ENCODE data around the gene MRPL34. TPM values are rescaled to one million over a fixed set of nuclear protein-coding genes. Genes with fewer than 3 reads are reported as not detected.

The MRPL34 gene
- total and polyA plus RNA-seq, 9 of the 15 experiments (the other 6 are each of a cell fraction or from before 2014, with no cell fraction given): 11.5 to 256 (median 72.5) TPM

DNA sequence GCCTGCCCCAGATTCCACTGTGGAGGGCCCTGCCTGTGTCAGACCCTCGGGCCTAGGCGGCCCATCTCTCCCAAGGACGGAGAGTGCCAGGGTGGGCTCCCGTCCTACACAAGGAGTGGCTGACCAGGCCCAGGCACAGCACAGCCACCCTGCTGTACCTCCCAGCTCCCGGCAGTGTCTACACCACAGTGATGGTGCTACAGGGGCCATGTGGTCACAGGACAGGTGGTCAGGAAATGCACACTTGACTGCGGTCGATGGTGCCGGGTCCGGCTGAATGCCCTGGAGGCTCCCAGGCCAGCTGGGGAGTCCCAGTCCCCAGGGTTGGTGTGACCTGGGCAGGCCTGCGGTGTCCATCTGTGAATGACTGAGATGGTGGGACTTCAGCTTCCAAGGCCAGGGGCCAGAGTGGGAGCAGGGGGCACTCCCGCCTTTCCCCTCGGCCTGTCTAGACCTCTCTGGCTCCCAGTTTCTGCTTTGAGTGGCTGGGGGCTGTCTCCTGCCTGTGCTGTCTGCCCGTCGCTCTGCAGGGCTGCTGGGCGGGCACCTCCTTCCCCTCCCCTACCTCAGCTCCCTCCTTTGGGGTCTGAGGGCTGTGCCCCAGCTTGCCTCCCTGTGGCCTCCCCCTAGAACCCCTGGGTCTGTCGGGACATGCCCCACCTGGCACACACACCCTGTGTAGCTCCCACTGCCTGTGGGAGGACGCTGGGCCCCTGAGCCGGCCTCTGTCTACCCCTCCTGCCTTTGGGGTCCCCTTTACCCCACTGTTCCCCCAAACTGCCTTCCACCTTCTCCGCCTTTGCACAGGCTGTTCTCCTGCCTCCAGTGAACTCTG is 16.2 kb downstream of the MRPL34 start (continued):
- TF ChIP-seq, protein P1, sequence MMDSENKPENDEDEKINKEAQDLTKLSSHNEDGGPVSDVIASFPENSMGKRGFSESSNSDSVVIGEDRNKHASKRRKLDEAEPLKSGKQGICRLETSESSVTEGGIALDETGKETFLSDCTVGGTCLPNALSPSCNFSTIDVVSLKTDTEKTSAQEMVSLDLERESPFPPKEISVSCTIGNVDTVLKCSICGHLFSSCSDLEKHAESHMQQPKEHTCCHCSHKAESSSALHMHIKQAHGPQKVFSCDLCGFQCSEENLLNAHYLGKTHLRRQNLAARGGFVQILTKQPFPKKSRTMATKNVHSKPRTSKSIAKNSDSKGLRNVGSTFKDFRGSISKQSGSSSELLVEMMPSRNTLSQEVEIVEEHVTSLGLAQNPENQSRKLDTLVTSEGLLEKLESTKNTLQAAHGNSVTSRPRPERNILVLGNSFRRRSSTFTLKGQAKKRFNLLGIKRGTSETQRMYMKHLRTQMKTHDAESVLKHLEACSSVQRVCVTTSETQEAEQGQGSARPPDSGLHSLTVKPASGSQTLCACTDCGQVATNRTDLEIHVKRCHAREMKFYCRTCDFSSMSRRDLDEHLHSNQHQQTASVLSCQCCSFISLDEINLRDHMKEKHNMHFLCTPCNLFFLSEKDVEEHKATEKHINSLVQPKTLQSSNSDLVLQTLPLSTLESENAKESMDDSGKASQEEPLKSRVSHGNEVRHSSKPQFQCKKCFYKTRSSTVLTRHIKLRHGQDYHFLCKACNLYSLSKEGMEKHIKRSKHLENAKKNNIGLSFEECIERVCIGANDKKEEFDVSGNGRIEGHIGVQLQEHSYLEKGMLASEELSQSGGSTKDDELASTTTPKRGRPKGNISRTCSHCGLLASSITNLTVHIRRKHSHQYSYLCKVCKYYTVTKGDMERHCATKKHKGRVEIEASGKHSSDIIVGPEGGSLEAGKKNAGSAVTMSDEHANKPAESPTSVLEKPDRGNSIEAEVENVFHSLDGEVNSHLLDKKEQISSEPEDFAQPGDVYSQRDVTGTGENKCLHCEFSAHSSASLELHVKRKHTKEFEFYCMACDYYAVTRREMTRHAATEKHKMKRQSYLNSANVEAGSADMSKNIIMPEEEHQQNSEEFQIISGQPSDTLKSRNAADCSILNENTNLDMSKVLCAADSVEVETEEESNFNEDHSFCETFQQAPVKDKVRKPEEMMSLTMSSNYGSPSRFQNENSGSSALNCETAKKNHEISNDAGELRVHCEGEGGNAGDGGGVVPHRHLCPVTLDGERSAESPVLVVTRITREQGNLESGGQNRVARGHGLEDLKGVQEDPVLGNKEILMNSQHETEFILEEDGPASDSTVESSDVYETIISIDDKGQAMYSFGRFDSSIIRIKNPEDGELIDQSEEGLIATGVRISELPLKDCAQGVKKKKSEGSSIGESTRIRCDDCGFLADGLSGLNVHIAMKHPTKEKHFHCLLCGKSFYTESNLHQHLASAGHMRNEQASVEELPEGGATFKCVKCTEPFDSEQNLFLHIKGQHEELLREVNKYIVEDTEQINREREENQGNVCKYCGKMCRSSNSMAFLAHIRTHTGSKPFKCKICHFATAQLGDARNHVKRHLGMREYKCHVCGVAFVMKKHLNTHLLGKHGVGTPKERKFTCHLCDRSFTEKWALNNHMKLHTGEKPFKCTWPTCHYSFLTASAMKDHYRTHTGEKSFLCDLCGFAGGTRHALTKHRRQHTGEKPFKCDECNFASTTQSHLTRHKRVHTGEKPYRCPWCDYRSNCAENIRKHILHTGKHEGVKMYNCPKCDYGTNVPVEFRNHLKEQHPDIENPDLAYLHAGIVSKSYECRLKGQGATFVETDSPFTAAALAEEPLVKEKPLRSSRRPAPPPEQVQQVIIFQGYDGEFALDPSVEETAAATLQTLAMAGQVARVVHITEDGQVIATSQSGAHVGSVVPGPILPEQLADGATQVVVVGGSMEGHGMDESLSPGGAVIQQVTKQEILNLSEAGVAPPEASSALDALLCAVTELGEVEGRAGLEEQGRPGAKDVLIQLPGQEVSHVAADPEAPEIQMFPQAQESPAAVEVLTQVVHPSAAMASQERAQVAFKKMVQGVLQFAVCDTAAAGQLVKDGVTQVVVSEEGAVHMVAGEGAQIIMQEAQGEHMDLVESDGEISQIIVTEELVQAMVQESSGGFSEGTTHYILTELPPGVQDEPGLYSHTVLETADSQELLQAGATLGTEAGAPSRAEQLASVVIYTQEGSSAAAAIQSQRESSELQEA (IDR thresholded peaks at IDR 0.05; ENCODE audit: low read depth): no peak
- no peak for TF ChIP-seq ZBTB7A (IDR thresholded peaks at IDR 0.05; ENCODE audit: borderline replicate concordance, control insufficient read depth, low read depth, low read length)

Data from K562 (cell line).